Right lobe of liver (tissue), 6 donors: Measurements from ENCODE around the gene CTDSPL. TPM values are rescaled to one million over a fixed set of nuclear protein-coding genes. Genes with fewer than 3 reads are reported as not detected.

Experiments used
- ATAC-seq, 4 donors: fragments of 200-7000 bp; cut with Tn5 transposase; one replicate each; pipeline ENCODE4 v1.9.1; 2020; ENCODE audit warnings: mild to moderate bottlenecking in 4 of 4, moderate library complexity in 4 of 4
- DNase-seq, 3 donors: peaks; one replicate each; pipeline ENCODE4 v3.0.0-alpha.2; 2020
- H3K27ac ChIP-seq, 3 donors: fragments of 200-600 bp; one replicate each; pipeline ENCODE4 v1.8.0; 2022
- H3K27me3 ChIP-seq, 2 donors: fragments of 200-600 bp; one replicate each; pipeline ENCODE4 v1.8.0; 2022
- H3K36me3 ChIP-seq, 4 donors: fragments of 200-600 bp; sonication (generic) in 1 of 4; one replicate each; pipeline versions ENCODE4 v1.5.1 to v1.8.0; 2017 to 2022; ENCODE audit warnings: control low read depth in 1 of 4
- H3K4me1 ChIP-seq, 4 donors: fragments of 200-600 bp; sonication (generic) in 1 of 4; one replicate each; pipeline versions ENCODE4 v1.5.1 to v1.8.0; 2017 to 2022; ENCODE audit warnings: control low read depth in 1 of 4
- H3K4me3 ChIP-seq, 3 donors: fragments of 200-600 bp; one replicate each; pipeline ENCODE4 v1.8.0; 2022
- H3K9me3 ChIP-seq, 4 donors: fragments of 200-600 bp; sonication (generic) in 1 of 4; one replicate each; pipeline versions ENCODE4 v1.5.1 to v1.8.0; 2017 to 2022; ENCODE audit warnings: control low read depth in 1 of 4
- CTCF ChIP-seq, 4 donors: fragments of 200-600 bp in 3 of 4; fragments of 450-650 bp in 1 of 4; IDR thresholded peaks; one replicate each; pipeline versions ENCODE4 v1.5.1 to v1.8.0; 2016 to 2022; ENCODE audit warnings: antibody characterized with exemption in 4 of 4, mild to moderate bottlenecking in 2 of 4
- POLR2A ChIP-seq: fragments of 450-650 bp; IDR thresholded peaks from one replicate; pipeline ENCODE4 v1.6.1; 2017; ENCODE audit warnings: antibody characterized with exemption, mild to moderate bottlenecking
- WGBS: methylation state at CpG from one replicate; pipeline ENCODE4 v1.1.6; 2018; ENCODE audit warnings: low coverage, low lambda C conversion rate; ENCODE audit not compliant: insufficient coverage; ENCODE audit errors: missing lambda C conversion rate; 5-methylcytosine and 5-hydroxymethylcytosine counted together
- intact Hi-C, 2 donors: fragments of 100-400 bp; cut with DNase I; formaldehyde crosslinking; loops; one replicate each; pipeline versions ENCODE4 v1.11.2 to v1.14.1; 2022
- total RNA-seq, 6 experiments: library from RNA; depleted of rRNA in 2 of 6; stranded (reverse); fragments of >200 nt in 2 of 6; fragmentation: NEBNext Ultra II Directional in 3 of 6; extraction: Animal tissue kit (Norgen Biotek cat#: 25700) in 3 of 6; gene quantifications; one replicate each; pipeline versions ENCODE4 v1.1.0 to v1.2.4, GENCODE V29; 2016 to 2023
- donor health status: DM: no; HTN: yes; CAD: no.
- donor health status: DM: no; HTN: no; CAD: no.
- donor health status: DM: no; HTN: no; CAD: no.
- donor health status: DM: no; HTN: yes; CAD: no.
- donor health status: DM: no; HTN: yes; CAD: no.

Gene CTDSPL
- total RNA-seq, 6 experiments from 2014 or later: 14.9 to 22.8 (median 18.0) TPM

GRCh38 chr3:37826933-37827332, 34.7 kb upstream of the CTDSPL start:
- intact Hi-C loops: no loop called here
- Histone ChIP-seq H3K4me3 (no peak overlapping the region), H3K9me3 (no peaks in the 10 kb centered on the region), H3K4me1 (no peaks in the 10 kb centered on the region), H3K27me3 (no peaks in the 10 kb centered on the region), H3K27ac (no peak overlapping the region), H3K36me3 (no peaks in the 10 kb centered on the region)
- ATAC-seq: no peak
- no peak for DNase-seq
- whole genome bisulfite sequencing: 100% methylated on average over 1 of the region's 1 CpG
- TF ChIP-seq CTCF (IDR thresholded peaks at IDR 0.05): no peak
- TF ChIP-seq POLR2A: no peak

GRCh38 chr3:37832480-37832879, 29.2 kb upstream of the CTDSPL start:
- Histone ChIP-seq H3K4me1 (no peaks in the 10 kb centered on the region), H3K9me3 (no peaks in the 10 kb centered on the region), H3K27me3 (no peaks in the 10 kb centered on the region), H3K4me3 (no peak overlapping the region), H3K36me3 (no peaks in the 10 kb centered on the region), H3K27ac (no peak overlapping the region)
- WGBS: 60% methylated on average over 2 of the region's 3 CpGs
- intact Hi-C loops: no loop called here
- ATAC-seq: no peak
- no peak for DNase-seq
- TF ChIP-seq POLR2A (no peak), CTCF (IDR thresholded peaks at IDR 0.05) (no peak)

DNA sequence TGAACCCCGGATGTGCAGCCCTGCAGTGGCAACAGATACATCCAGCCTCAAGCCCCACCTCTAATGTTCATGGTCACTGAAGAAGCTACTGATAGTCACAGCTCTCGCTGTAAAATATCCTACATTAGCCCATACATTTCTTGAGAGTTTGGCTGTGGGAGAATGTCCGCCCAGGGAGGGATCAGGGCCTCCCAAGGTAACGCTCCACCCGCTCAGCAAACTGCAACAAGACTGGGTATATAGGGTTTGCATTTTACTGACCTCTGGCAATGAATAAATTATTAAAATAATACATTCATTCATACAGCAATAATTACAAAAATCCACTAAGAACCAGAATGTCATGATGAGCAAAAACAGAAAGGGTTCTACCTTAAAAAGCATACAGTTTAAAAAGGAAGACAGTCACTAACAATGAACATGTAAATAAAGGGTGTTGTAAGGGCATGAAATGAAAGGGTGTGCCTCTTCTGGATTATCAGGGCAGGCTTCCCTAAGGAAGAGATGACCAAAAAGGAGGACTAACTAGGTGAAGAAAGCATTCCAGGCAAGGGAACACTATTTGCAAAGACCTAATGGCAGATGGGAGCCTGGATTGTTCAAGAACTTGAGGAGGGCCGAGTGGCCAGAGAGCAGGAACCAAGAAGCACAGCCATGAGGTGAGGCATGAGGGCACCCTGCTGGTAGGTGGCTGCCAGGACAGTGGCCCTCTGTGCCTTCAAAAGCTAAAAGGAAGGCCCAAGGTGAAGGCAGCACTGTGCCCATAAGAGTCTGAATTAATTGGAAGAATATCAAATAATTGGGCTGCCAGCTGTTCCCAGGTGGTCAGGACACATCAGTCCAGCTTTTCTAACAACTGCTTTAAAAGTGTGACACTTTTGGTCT, 28.1 kb upstream of the CTDSPL start:
- H3K9me3 ChIP-seq: no peaks in the 10 kb centered on the region
- TF ChIP-seq CTCF (IDR thresholded peaks at IDR 0.05): no peak
- TF ChIP-seq POLR2A: no peak
- WGBS: 86% methylated on average over 6 of the region's 6 CpGs
- no peak overlapping the region for H3K4me3 ChIP-seq
- ATAC-seq: no peak
- no peaks in the 10 kb centered on the region for H3K4me1 ChIP-seq
- H3K36me3 ChIP-seq: no peaks in the 10 kb centered on the region
- H3K27ac ChIP-seq: no peak overlapping the region
- DNase-seq: no peak
- no peaks in the 10 kb centered on the region for H3K27me3 ChIP-seq
- intact Hi-C loops: no loop called here

- no peaks in the 10 kb centered on the region for H3K27me3 ChIP-seq
- TF ChIP-seq POLR2A: no peak
- TF ChIP-seq CTCF (IDR thresholded peaks at IDR 0.05): no peak
- DNase-seq (no peak), ATAC-seq (no peak)
- 80% methylated on average over 1 of the region's 1 CpG for WGBS
- intact Hi-C loops: no loop called here
- H3K36me3 ChIP-seq: no peaks in the 10 kb centered on the region
- H3K9me3 ChIP-seq: no peaks in the 10 kb centered on the region
- no peak overlapping the region for H3K27ac ChIP-seq
- H3K4me1 ChIP-seq: no peaks in the 10 kb centered on the region
- H3K4me3 ChIP-seq: no peak overlapping the region
These were observed 25.1 kb upstream of the CTDSPL start for GRCh38 chr3:37836589-37836988.
